SKM-1 treated with dmso at 0.1 percent for 144 hours (cell line): ENCODE results near the gene GPR153.
A peak's percentile ranks its signal among the peaks of the same experiment; 100 is the strongest.
"Not testable (repeated sequence)": the region's sequence is repeated elsewhere in the genome, so short reads cannot be mapped to it uniquely, and the experiment has no call there.

Experiments
- DNase-seq: peaks from one replicate; lab custom pipeline; 2025; ENCODE audit not compliant: unreplicated experiment; lab: John Stamatoyannopoulos, UW

The GPR153 gene

GRCh38 chr1:6260961-6261614 lies at the start of gene GPR153:
Gene GPR153, minus strand, starts transcription at chr1:6261098. Its CDS starts 6,193 bp downstream, at chr1:6254905.
- peak; percentile 4 for DNase-seq

- DNase-seq, result no peak
Observed at GRCh38 chr1:6310116-6310848, 49.4 kb upstream of the GPR153 start.

- DNase-seq, result no peak
Observed at GRCh38 chr1:6309564-6309963, 48.7 kb upstream of the GPR153 start.

- DNase-seq, result no peak
Observed at GRCh38 chr1:6308449-6308848, 47.6 kb upstream of the GPR153 start.

- DNase-seq, result not testable (repeated sequence)
Observed at GRCh38 chr1:6307682-6308081, 46.8 kb upstream of the GPR153 start.

GRCh38 chr1:6307099-6307498 lies 46.2 kb upstream of the GPR153 start:
- DNase-seq, result no peak

- DNase-seq, result no peak
Observed at GRCh38 chr1:6303397-6304012, 42.6 kb upstream of the GPR153 start.

GRCh38 chr1:6302568-6302967 lies 41.7 kb upstream of the GPR153 start:
- DNase-seq, result no peak

- DNase-seq, result no peak
Observed at GRCh38 chr1:6301526-6301925, 40.6 kb upstream of the GPR153 start.

GRCh38 chr1:6300342-6301048 lies 39.6 kb upstream of the GPR153 start:
- no peak for DNase-seq

- DNase-seq, result no peak
Observed at GRCh38 chr1:6299557-6300165, 38.8 kb upstream of the GPR153 start.

GRCh38 chr1:6298940-6299465 lies 38.1 kb upstream of the GPR153 start:
- no peak for DNase-seq

- DNase-seq, result no peak
Observed at GRCh38 chr1:6298530-6298929, 37.6 kb upstream of the GPR153 start.

GRCh38 chr1:6295910-6296309 lies 35.0 kb upstream of the GPR153 start:
- DNase-seq, result no peak

- DNase-seq, result no peak
Observed at GRCh38 chr1:6294890-6295556, 34.1 kb upstream of the GPR153 start.

GRCh38 chr1:6294080-6294889 lies 33.4 kb upstream of the GPR153 start:
- DNase-seq, result no peak

GRCh38 chr1:6292102-6292501 lies 31.2 kb upstream of the GPR153 start:
- DNase-seq, result no peak

GRCh38 chr1:6288665-6289064 lies 27.8 kb upstream of the GPR153 start:
- DNase-seq, result no peak

GRCh38 chr1:6288026-6288425 lies 27.1 kb upstream of the GPR153 start:
- DNase-seq, result no peak
